GM21381 (cell line): ENCODE measurements around the gene CELA2A.

ENCODE experiments used
- ATAC-seq: cut with Tn5 transposase; IDR thresholded peaks from one replicate; pipeline ENCODE4 v1.9.1; 2021; ENCODE audit warnings: mild to moderate bottlenecking, moderate library complexity; ENCODE audit not compliant: unreplicated experiment

CELA2A gene

GRCh38 chr1:15456313-15456954 is at the start of gene CELA2A:
CELA2A (plus strand) TSS chr1:15456732; CDS start chr1:15456754, 22 bp downstream.
- no peak for ATAC-seq

GRCh38 chr1:15407580-15407979 is 49.0 kb upstream of the CELA2A start:
- no peak for ATAC-seq

- ATAC-seq, result no peak
These were observed 47.6 kb upstream of the CELA2A start for GRCh38 chr1:15408890-15409387.

- ATAC-seq, result peak; percentile 78
These were observed 46.9 kb upstream of the CELA2A start, which contains the start of gene EFHD2 for GRCh38 chr1:15409388-15410222. EFHD2 (plus strand) TSS chr1:15409888; CDS start chr1:15409972, 84 bp downstream.

- no peak for ATAC-seq
These were observed 46.2 kb upstream of the CELA2A start for GRCh38 chr1:15410223-15410883.

- ATAC-seq, result no peak
These were observed 45.7 kb upstream of the CELA2A start for GRCh38 chr1:15410884-15411245.

- ATAC-seq, result peak; percentile 53
These were observed 44.9 kb upstream of the CELA2A start for GRCh38 chr1:15411593-15412137.

- no peak for ATAC-seq
These were observed 44.2 kb upstream of the CELA2A start for GRCh38 chr1:15412175-15412800.

GRCh38 chr1:15412843-15413242 is 43.7 kb upstream of the CELA2A start:
- no peak for ATAC-seq

GRCh38 chr1:15413563-15414444 is 42.7 kb upstream of the CELA2A start:
- ATAC-seq, result no peak

GRCh38 chr1:15414445-15414983 is 42.0 kb upstream of the CELA2A start:
- no peak for ATAC-seq

GRCh38 chr1:15417059-15417934 is 39.2 kb upstream of the CELA2A start:
- ATAC-seq, result peak; percentile 38

GRCh38 chr1:15418806-15419515 is 37.6 kb upstream of the CELA2A start:
- ATAC-seq, result no peak

GRCh38 chr1:15420853-15421465 is 35.6 kb upstream of the CELA2A start:
- no peak for ATAC-seq

- no peak for ATAC-seq
These were observed 33.7 kb upstream of the CELA2A start for GRCh38 chr1:15422871-15423270.

GRCh38 chr1:15423355-15424077 is 33.0 kb upstream of the CELA2A start:
- no peak for ATAC-seq

- no peak for ATAC-seq
These were observed 32.3 kb upstream of the CELA2A start for GRCh38 chr1:15424146-15424667.
